Type B pancreatic cell (in vitro differentiated cells): Measurements from ENCODE around the gene HNRNPU. TPM values are rescaled to one million over a fixed set of nuclear protein-coding genes. Genes with fewer than 3 reads are reported as not detected.

Source experiments
- DNase-seq: peaks from one replicate; pipeline ENCODE4 v3.0.0; 2021; ENCODE audit warnings: mixed read lengths; ENCODE audit not compliant: unreplicated experiment; ENCODE audit errors: extremely low spot score
- H3K27ac Mint-ChIP-seq: 2 replicates; pipeline ENCODE4 v1.8.0; 2021; ENCODE audit warnings: mild to moderate bottlenecking, mixed read lengths
- H3K27me3 Mint-ChIP-seq: 2 replicates; pipeline ENCODE4 v1.8.0; 2021; ENCODE audit warnings: mixed read lengths
- H3K36me3 Mint-ChIP-seq: 2 replicates; pipeline ENCODE4 v1.8.0; 2021; ENCODE audit warnings: mixed read lengths
- H3K4me1 Mint-ChIP-seq: one replicate; pipeline ENCODE4 v1.8.0; 2021; ENCODE audit warnings: mixed read lengths; ENCODE audit not compliant: unreplicated experiment
- H3K4me3 Mint-ChIP-seq: 2 replicates; pipeline ENCODE4 v1.8.0; 2021; ENCODE audit warnings: mild to moderate bottlenecking, mixed read lengths
- H3K9me3 Mint-ChIP-seq: 2 replicates; pipeline ENCODE4 v1.8.0; 2021; ENCODE audit warnings: mixed read lengths
- total RNA-seq: library from RNA; stranded (reverse); gene quantifications from 2 replicates; pipeline ENCODE4 v1.2.1, GENCODE V29; 2021; ENCODE audit warnings: low replicate concordance
- TF ChIP-seq, protein P1 (sequence below): fragments of 200-600 bp; sonication (generic); conservative IDR thresholded peaks from 2 replicates; pipeline ENCODE4 v1.5.0; 2021; ENCODE audit warnings: antibody characterized with exemption, mild to moderate bottlenecking

Gene HNRNPU
- total RNA-seq, 1 donor from 2014 or later = 485 TPM

DNA sequence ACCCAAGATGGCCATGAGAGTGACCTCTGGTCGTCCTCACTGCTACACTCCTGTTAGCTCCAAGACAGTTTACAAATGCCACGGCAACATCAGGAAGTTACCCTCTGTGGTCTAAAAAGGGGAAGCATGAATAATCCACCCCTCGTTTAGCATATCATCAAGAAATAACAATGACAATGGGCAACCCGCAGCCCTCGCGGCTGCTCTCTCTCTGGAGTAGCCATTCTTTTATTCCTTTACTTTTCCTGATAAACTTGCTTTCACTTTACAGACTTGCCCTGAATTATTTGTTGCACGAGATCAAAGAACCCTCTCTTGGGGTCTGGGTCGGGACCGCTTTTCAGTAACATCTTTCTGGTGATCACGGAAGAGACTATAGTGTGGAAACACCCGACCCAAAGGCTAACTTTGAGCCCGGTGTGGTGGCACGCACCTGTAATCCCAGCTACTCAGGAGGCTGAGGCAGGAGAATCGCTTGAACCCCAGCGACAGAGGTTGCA lies 48.7 kb downstream of the HNRNPU start:
- H3K4me1 Mint-ChIP-seq = peaks cover 6% of the 10 kb centered on the region
- no peak overlapping the region for H3K27ac Mint-ChIP-seq
- no peak for DNase-seq
- peaks cover 29% of the 10 kb centered on the region for H3K27me3 Mint-ChIP-seq
- TF ChIP-seq, protein P1, sequence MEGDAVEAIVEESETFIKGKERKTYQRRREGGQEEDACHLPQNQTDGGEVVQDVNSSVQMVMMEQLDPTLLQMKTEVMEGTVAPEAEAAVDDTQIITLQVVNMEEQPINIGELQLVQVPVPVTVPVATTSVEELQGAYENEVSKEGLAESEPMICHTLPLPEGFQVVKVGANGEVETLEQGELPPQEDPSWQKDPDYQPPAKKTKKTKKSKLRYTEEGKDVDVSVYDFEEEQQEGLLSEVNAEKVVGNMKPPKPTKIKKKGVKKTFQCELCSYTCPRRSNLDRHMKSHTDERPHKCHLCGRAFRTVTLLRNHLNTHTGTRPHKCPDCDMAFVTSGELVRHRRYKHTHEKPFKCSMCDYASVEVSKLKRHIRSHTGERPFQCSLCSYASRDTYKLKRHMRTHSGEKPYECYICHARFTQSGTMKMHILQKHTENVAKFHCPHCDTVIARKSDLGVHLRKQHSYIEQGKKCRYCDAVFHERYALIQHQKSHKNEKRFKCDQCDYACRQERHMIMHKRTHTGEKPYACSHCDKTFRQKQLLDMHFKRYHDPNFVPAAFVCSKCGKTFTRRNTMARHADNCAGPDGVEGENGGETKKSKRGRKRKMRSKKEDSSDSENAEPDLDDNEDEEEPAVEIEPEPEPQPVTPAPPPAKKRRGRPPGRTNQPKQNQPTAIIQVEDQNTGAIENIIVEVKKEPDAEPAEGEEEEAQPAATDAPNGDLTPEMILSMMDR = no peak
- H3K4me3 Mint-ChIP-seq = no peak overlapping the region
- H3K36me3 Mint-ChIP-seq = no peaks in the 10 kb centered on the region
- H3K9me3 Mint-ChIP-seq = no peaks in the 10 kb centered on the region

DNA sequence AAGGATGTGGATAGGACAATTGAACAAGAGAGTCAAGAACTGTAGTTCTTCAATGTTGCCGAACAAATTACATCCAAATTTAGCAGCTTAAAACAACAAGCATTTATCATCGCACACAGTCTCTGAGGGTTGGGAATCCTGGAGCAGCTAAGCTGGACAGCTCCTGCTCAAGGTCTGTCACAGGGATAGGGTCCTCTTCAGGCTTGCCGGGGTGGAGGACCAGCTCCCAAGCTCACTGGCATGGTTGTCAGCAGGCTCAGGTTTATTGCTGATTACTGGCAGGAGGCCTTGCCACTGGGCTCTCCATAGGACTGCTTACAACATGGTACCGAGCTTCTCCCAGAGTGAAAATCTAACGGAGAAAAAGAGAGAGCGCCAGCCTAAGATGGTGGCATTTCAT lies 51.0 kb downstream of the HNRNPU start:
- Mint-ChIP-seq H3K27me3 (peaks cover 29% of the 10 kb centered on the region), H3K9me3 (no peaks in the 10 kb centered on the region), H3K4me3 (no peak overlapping the region), H3K27ac (no peak overlapping the region), H3K4me1 (peaks cover 6% of the 10 kb centered on the region), H3K36me3 (no peaks in the 10 kb centered on the region)
- DNase-seq = no peak
- TF ChIP-seq, protein P1 = no peak

DNA sequence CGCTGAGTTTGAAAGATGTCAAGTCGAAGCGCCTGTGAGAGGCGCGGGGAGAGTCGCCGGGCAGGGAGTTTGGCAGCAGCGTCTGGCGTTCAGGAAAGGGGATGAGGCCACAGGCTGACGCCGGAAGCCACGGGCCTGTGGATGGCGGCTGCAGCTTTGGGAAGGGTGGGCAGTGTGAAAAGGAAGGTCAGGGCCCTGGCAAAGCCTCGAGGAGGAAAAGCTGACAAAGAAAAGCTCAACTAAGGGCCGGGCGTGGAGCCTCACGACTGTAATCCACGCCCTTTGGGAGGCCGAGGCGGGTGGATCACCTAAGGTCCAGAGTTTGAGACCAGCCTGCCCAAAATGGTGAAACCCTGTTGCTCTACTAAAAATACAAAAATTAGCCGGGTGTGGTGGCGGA lies 54.1 kb downstream of the HNRNPU start:
- TF ChIP-seq, protein P1 = no peak
- Mint-ChIP-seq H3K27ac (no peak overlapping the region), H3K4me3 (no peak overlapping the region), H3K36me3 (no peaks in the 10 kb centered on the region), H3K27me3 (peaks cover 14% of the 10 kb centered on the region), H3K9me3 (no peaks in the 10 kb centered on the region), H3K4me1 (no peaks in the 10 kb centered on the region)
- DNase-seq = no peak

DNA sequence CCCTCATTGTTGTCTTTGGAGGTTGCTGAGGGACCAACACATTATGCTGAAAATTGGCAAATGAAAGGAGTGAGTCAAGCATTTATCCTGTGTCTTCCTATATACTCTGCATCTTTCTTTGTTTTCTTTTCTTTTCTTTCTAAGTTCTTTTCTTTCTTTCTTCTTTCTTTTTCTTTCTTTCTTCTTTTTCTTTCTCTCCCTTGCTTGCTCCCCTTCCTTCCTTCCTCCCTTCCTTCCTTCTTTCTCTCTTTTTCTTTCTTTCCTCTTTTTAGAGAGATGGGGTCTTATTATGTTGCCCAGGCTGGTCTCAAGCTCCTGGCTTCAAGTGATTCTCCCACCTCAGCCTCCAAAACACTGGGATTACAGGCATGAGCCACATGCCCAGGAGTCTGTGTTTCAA lies 57.2 kb downstream of the HNRNPU start:
- TF ChIP-seq, protein P1 = no peak
- Mint-ChIP-seq H3K27me3 (peaks cover 4% of the 10 kb centered on the region), H3K4me3 (no peak overlapping the region), H3K4me1 (no peaks in the 10 kb centered on the region), H3K27ac (no peak overlapping the region), H3K9me3 (no peaks in the 10 kb centered on the region), H3K36me3 (no peaks in the 10 kb centered on the region)
- DNase-seq = no peak

DNA sequence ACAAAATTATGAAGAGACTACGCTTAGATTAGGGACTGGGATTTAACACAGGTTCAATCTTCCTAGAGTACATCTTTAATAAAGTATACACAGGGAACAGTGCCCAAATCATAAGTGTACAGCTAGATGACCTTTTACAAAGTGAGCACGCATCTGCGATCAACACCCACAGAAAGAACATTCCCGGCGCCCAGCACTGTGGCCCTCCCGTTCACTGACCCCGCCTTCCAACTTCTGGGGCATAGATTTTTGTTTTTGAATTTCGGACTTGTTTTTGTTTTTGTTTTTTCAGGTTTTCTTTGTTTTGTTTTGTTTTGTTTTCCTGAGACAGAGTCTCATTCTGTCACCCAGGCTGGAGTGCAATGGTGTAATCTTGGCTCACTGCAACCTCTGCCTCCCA lies 59.5 kb downstream of the HNRNPU start:
- Mint-ChIP-seq H3K36me3 (no peaks in the 10 kb centered on the region), H3K4me1 (no peaks in the 10 kb centered on the region), H3K9me3 (no peaks in the 10 kb centered on the region), H3K27ac (no peak overlapping the region), H3K27me3 (no peaks in the 10 kb centered on the region), H3K4me3 (no peak overlapping the region)
- no peak for DNase-seq
- TF ChIP-seq, protein P1 = no peak
